ENCODE results near the gene IQSEC2.

The IQSEC2 gene

GRCh38 chrX:53268173-53268572 is 13.2 kb downstream of the IQSEC2 start (continued):
- TF ChIP-seq ZNF560 (tag by site-specific recombination; IDR thresholded peaks at IDR 0.05; ENCODE audit: borderline replicate concordance) (no peak), ZNF37A (tag by site-specific recombination; IDR thresholded peaks at IDR 0.05) (no peak), INSM2 (tag by site-specific recombination; IDR thresholded peaks at IDR 0.05) (no peak)

- H3K9me3 ChIP-seq (ENCODE audit: control insufficient read depth, insufficient read depth, low read depth, low read length): no peaks in the 10 kb centered on the region
- CTCF ChIA-PET: interaction anchor here (0.6 to 1.4 kb wide), 4 partner anchors 8 to 29 kb away, joined by 3 to 7 read pairs (median 4); partner anchors contain the start of gene IQSEC2
- no peak overlapping the region for H3K4me3 ChIP-seq (ENCODE audit: low read depth, low read length)
- H3K36me3 ChIP-seq (ENCODE audit: control insufficient read depth in 2 of 2, insufficient read depth in 1 of 2, low read length in 2 of 2): no peaks in the 10 kb centered on the region
- peaks cover 2% of the 10 kb centered on the region; the same call in 1 of the 2 replicates for H3K4me1 ChIP-seq (ENCODE audit: control insufficient read depth, insufficient read depth, low read length)
- H3K27ac ChIP-seq (ENCODE audit: extremely low read depth, low read depth, low read length): no peak overlapping the region
- TF ChIP-seq ZNF791 (tag by site-specific recombination; IDR thresholded peaks at IDR 0.05) (no peak), ZNF280D (tag by site-specific recombination; IDR thresholded peaks at IDR 0.05) (no peak), ZNF211 (tag by site-specific recombination; IDR thresholded peaks at IDR 0.05; ENCODE audit: low read depth) (no peak), ZNF354C (tag by site-specific recombination; IDR thresholded peaks at IDR 0.05; ENCODE audit: borderline replicate concordance, low read depth) (no peak), ZNF843 (tag by site-specific recombination; IDR thresholded peaks at IDR 0.05) (no peak), ZNF501 (tag by site-specific recombination; IDR thresholded peaks at IDR 0.05) (no peak)
- TF ChIP-seq, protein P1, sequence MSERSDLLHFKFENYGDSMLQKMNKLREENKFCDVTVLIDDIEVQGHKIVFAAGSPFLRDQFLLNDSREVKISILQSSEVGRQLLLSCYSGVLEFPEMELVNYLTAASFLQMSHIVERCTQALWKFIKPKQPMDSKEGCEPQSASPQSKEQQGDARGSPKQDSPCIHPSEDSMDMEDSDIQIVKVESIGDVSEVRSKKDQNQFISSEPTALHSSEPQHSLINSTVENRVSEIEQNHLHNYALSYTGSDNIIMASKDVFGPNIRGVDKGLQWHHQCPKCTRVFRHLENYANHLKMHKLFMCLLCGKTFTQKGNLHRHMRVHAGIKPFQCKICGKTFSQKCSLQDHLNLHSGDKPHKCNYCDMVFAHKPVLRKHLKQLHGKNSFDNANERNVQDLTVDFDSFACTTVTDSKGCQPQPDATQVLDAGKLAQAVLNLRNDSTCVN (tag by site-specific recombination; optimal IDR thresholded peaks at IDR 0.05): no peak
- POLR2A ChIA-PET: no interaction called here
These were observed 14.5 kb downstream of the IQSEC2 start for GRCh38 chrX:53266914-53267313.

DNA sequence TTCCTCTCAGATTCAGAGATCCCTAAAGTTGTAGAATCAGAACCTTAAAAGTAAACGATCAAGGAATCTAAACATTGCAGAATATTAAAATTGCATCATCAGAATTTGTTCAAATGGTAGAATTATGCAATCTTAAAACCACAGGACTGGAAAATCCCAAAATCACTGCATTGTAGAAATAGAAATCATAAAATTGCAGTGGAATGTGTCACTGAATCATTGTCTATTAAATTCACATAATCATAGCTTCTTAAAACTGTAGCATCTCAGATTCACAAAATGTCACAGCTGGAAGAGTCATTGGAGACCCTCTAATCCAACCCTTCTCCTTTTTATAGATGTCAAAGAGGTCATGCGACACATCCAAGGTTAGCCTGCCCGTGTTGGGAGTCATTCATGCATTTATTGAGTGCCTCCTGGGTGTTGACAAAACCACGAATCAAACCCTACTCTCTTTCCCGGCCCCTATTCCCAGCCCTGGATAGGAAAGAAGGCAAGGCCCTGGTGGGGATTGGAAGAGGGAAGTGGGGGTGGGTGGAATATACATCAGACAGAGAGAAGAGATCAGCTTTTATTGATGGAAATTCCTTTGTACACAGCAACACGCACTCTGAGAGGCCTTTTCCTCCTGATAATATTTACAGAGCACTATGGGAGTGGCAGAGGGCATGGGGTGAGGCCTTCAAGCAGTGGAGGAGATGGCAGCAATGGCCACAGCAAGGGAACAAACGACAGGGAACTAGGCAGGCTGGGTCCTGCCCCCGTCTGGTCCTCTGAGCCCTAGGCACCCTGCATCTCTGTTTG is 15.4 kb downstream of the IQSEC2 start:
- TF ChIP-seq KLF8 (tag by site-specific recombination; IDR thresholded peaks at IDR 0.05): no peak
- TF ChIP-seq GFI1B (tag by site-specific recombination; IDR thresholded peaks at IDR 0.05): peak; percentile 37; the same call in 1 of the 2 replicates
- CTCF ChIA-PET: interaction anchor here (0.5 to 1.4 kb wide), 4 partner anchors 9 to 218 kb away, joined by 3 to 7 read pairs (median 5); no protein-coding TSS in a partner anchor
- POLR2A ChIA-PET: interaction anchor here (0.9 kb wide), 1 partner anchor 16 kb away, joined by 3 read pairs; the partner anchor contains the start of gene IQSEC2
- Histone ChIP-seq H3K9me3 (ENCODE audit: control insufficient read depth, insufficient read depth, low read depth, low read length) (no peaks in the 10 kb centered on the region), H3K4me1 (ENCODE audit: control insufficient read depth, insufficient read depth, low read length) (peaks cover 2% of the 10 kb centered on the region; the same call in 1 of the 2 replicates), H3K36me3 (ENCODE audit: control insufficient read depth in 2 of 2, insufficient read depth in 1 of 2, low read length in 2 of 2) (no peaks in the 10 kb centered on the region), H3K27ac (ENCODE audit: extremely low read depth, low read depth, low read length) (no peak overlapping the region), H3K4me3 (ENCODE audit: low read depth, low read length) (no peak overlapping the region)
